BJ (cell line): ENCODE data around the gene PTCHD4. TPM values are rescaled to one million over a fixed set of nuclear protein-coding genes. Genes with fewer than 3 reads are reported as not detected.

Experiments
- CTCF ChIA-PET: fragments of 350-600 bp; formaldehyde crosslinking; extraction: SDS; loops from one replicate; lab custom pipeline; 2021; ENCODE audit warnings: antibody characterized with exemption, inconsistent platforms; lab: Yijun Ruan, JAX
- POLR2A ChIA-PET: fragments of 300-600 bp; sonication (Branson Sonifier 250); formaldehyde crosslinking; extraction: SDS; loops from one replicate; lab custom pipeline; 2021; ENCODE audit warnings: antibody characterized with exemption; lab: Charles Lee
- DNase-seq: peaks from one replicate; pipeline ENCODE4 v3.0.0-alpha.2; 2011; ENCODE audit warnings: low read depth
- H3K27me3 ChIP-seq: 2 replicates; pipeline ENCODE4 v1.6.0; 2011; ENCODE audit warnings: low read length; ENCODE audit not compliant: control insufficient read depth, insufficient read depth
- H3K36me3 ChIP-seq: 2 replicates; pipeline ENCODE4 v1.5.1; 2011; ENCODE audit warnings: low read length; ENCODE audit not compliant: control insufficient read depth, insufficient read depth
- H3K4me3 ChIP-seq: 2 replicates; pipeline ENCODE4 v1.5.1; 2011; ENCODE audit warnings: low read depth, mild to moderate bottlenecking, control low read depth, low read length
- CTCF ChIP-seq: IDR thresholded peaks from 2 replicates; pipeline ENCODE4 v1.5.1; 2011; ENCODE audit warnings: low read depth, mild to moderate bottlenecking, control low read depth, inconsistent platforms, low read length, moderate library complexity; ENCODE audit not compliant: insufficient read depth
- polyA minus RNA-seq: library from RNA; depleted of rRNA, polyadenylated mRNA; stranded (reverse); fragments of >200 nt; gene quantifications from 2 replicates; pipeline ENCODE4 v1.2.3, GENCODE V29; 2011; rRNA and poly(A)+ RNA removed
- polyA plus RNA-seq: library from polyadenylated mRNA; depleted of rRNA; stranded (reverse); fragments of >200 nt; gene quantifications from 2 replicates; pipeline ENCODE4 v1.2.3, GENCODE V29; 2011; rRNA removed

Gene PTCHD4
- polyA plus RNA-seq (2.1 and 3.1 TPM in 2 replicates), polyA minus RNA-seq (2.3 and 2.7 TPM in 2 replicates)

- POLR2A ChIA-PET, result no interaction called here
- no peak for TF ChIP-seq CTCF
Observed at GRCh38 chr6:48111143-48111506, at the start of gene PTCHD4. Gene PTCHD4 (minus strand): TSS chr6:48111197. CDS start chr6:48068957, 42,240 bp downstream.

GRCh38 chr6:48151142-48151541 lies 40.1 kb upstream of the PTCHD4 start:
- peak; percentile 79 for DNase-seq
- Histone ChIP-seq H3K27me3 (no peaks in the 10 kb centered on the region), H3K4me3 (no peak overlapping the region), H3K36me3 (no peaks in the 10 kb centered on the region)
- ChIA-PET CTCF (no interaction called here), POLR2A (no interaction called here)
- TF ChIP-seq CTCF, result no peak

More at GRCh38 chr6:48111143-48111506, at the start of gene PTCHD4:
- CTCF ChIA-PET, result interaction anchor here (0.7 kb wide), 1 partner anchor 124 kb away, joined by 3 read pairs; no protein-coding TSS in a partner anchor
- Histone ChIP-seq H3K27me3 (no peaks in the 10 kb centered on the region), H3K4me3 (peak within 1 kb of the TSS; percentile 48), H3K36me3 (no peaks in the 10 kb centered on the region)
- DNase-seq, result no peak

- no peak for DNase-seq
- no peaks in the 10 kb centered on the region for H3K27me3 ChIP-seq
- ChIA-PET POLR2A (no interaction called here), CTCF (interaction anchor here (1.0 kb wide), 1 partner anchor 15 kb away, joined by 3 read pairs; no protein-coding TSS in a partner anchor)
- H3K36me3 ChIP-seq, result no peaks in the 10 kb centered on the region
- H3K4me3 ChIP-seq, result no peak overlapping the region
- no peak for TF ChIP-seq CTCF
Observed at GRCh38 chr6:48150701-48151100, 39.7 kb upstream of the PTCHD4 start.

GRCh38 chr6:48147051-48147450 lies 36.1 kb upstream of the PTCHD4 start:
- H3K27me3 ChIP-seq, result no peaks in the 10 kb centered on the region
- ChIA-PET POLR2A (no interaction called here), CTCF (interaction anchor here (0.8 kb wide), 1 partner anchor 10 kb away, joined by 3 read pairs; no protein-coding TSS in a partner anchor)
- TF ChIP-seq CTCF, result no peak
- no peaks in the 10 kb centered on the region for H3K36me3 ChIP-seq
- H3K4me3 ChIP-seq, result no peak overlapping the region
- no peak for DNase-seq

GRCh38 chr6:48144021-48144420 lies 33.0 kb upstream of the PTCHD4 start:
- CTCF ChIA-PET, result interaction anchor here (0.6 kb wide), 1 partner anchor 59 kb away, joined by 3 read pairs; no protein-coding TSS in a partner anchor
- no peak for DNase-seq
- no peaks in the 10 kb centered on the region for H3K27me3 ChIP-seq
- POLR2A ChIA-PET, result no interaction called here
- H3K36me3 ChIP-seq, result no peaks in the 10 kb centered on the region
- no peak overlapping the region for H3K4me3 ChIP-seq
- TF ChIP-seq CTCF, result no peak
